ENCODE measurements around the gene NIPA2. TPM values are rescaled to one million over a fixed set of nuclear protein-coding genes. Genes with fewer than 3 reads are reported as not detected.
A peak's percentile ranks its signal among the peaks of the same experiment; 100 is the strongest.

Gene NIPA2
- total RNA-seq, 1 donor from 2014 or later, result 79.3 TPM

- H3K27me3 Mint-ChIP-seq, result no peaks in the 10 kb centered on the region
- peaks cover under 1% of the 10 kb centered on the region for H3K4me1 Mint-ChIP-seq
- no peak overlapping the region for H3K27ac Mint-ChIP-seq
- intact Hi-C loops (cut with micrococcal nuclease), result no loop called here
- no peak overlapping the region for H3K4me3 Mint-ChIP-seq
- no peaks in the 10 kb centered on the region for H3K9me3 Mint-ChIP-seq
- DNase-seq, result no peak
- H3K36me3 Mint-ChIP-seq (ENCODE audit: low read depth), result no peaks in the 10 kb centered on the region
Measured at GRCh38 chr15:22890296-22890695, 51.8 kb downstream of the NIPA2 start.

DNA sequence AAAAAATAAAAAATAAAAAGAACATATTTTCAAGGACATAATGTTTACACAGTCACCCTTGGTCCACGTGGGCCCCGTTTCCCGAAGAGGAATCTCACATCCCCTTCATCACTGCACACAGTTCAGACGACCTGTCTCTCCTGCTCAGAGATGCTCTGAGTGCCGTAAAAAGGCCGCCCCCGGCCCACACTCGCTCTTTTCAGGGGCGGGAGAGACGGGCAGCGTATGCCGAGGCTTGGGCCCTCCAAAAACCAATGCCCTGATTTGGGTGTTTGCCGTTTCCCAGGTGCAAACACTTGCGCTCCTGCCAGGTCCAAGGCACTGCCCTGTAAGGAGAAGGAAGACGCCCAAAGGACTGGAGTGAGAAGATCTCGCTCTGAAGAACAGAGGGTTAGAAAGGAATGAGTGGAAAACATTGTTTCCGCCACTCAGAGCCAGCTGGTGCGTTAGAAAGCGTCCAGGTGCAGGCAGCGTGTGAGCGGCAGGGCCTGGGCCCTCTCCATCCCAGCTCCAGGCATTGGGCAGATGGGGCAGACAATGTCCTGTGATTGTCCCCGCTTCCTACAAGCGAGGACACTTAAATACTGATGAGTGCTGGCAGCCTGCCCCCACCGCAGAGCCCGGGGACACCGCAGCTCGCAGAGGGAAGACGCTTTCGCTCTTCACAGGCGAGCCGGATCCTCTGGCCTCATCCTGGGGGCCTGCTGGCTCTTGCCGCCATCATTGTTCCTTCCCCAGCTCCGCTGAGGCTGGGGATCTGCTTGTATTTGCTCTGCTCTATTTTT, 53.2 kb downstream of the NIPA2 start:
- Mint-ChIP-seq H3K36me3 (ENCODE audit: low read depth) (no peaks in the 10 kb centered on the region), H3K4me1 (peaks cover 4% of the 10 kb centered on the region), H3K27me3 (no peaks in the 10 kb centered on the region), H3K4me3 (no peak overlapping the region), H3K9me3 (no peaks in the 10 kb centered on the region), H3K27ac (no peak overlapping the region)
- intact Hi-C loops (cut with micrococcal nuclease), result no loop called here
- no peak for DNase-seq

DNA sequence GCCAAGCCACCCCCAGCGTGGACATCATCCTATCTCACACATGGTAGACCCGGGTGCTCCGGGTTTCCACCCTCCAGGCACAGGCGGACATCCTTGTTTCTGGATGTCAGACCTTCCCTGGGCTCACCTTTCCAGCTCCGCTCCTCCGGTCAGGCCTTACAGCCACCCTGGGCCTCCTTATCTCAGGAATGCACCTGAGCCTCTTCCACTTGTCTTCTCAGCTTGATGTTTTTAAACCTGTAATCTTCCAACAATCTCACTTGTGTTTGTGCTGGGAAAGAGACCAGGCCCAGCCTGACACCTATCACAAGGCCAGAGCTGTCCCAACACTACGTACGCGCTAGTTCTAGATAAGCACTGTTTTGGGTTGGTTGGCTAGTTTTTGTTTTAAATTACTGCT, 53.9 kb downstream of the NIPA2 start:
- no peak for DNase-seq
- no peaks in the 10 kb centered on the region for H3K27me3 Mint-ChIP-seq
- intact Hi-C loops (cut with micrococcal nuclease), result no loop called here

DNA sequence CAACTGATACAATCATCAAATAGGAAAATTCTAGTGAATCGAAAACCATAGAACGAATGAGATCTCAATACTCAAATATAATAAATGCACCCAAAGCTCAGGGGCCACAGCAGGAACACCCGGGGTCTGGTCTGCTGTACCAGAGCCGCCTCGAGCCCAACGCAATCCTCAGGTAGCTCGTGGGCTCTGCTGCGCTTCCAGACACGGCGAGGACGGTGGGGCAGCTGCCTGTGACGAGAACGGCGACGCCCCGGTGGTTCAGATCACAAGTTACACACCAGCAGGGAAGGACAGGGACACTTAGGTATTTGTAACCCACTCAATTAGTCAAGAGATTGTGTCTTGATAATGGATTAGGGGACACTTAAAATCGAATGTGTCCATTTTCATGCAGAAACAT, 54.6 kb downstream of the NIPA2 start:
- Mint-ChIP-seq H3K4me1 (peaks cover 4% of the 10 kb centered on the region), H3K9me3 (no peaks in the 10 kb centered on the region), H3K36me3 (ENCODE audit: low read depth) (peaks cover 5% of the 10 kb centered on the region), H3K27ac (no peak overlapping the region), H3K4me3 (no peak overlapping the region), H3K27me3 (no peaks in the 10 kb centered on the region)
- no peak for DNase-seq
- intact Hi-C loops (cut with micrococcal nuclease), result no loop called here

More for the DNA sequence above, 53.9 kb downstream of the NIPA2 start:
- Mint-ChIP-seq H3K4me1 (peaks cover 4% of the 10 kb centered on the region), H3K27ac (no peak overlapping the region), H3K36me3 (ENCODE audit: low read depth) (peaks cover 3% of the 10 kb centered on the region), H3K9me3 (no peaks in the 10 kb centered on the region), H3K4me3 (no peak overlapping the region)

DNA sequence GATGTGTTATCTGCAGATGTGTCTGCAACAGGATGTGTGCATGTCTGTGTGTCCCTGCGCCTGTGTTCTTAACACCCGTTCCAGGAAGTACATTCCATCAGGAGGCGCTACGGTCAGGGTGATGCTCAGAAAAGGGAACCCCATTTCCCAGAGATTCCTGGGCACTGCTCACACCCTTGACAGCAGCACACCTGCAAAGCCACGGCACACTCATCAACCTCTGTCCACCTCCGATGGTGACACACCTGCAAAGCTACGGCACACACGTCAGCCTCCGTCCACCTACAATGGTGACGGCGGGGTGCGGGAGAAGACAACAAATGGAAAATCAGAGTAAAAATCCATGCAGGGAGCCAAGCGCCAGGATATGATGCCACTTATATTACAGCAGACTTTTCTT, 55.4 kb downstream of the NIPA2 start:
- Mint-ChIP-seq H3K4me1 (peaks cover 4% of the 10 kb centered on the region), H3K4me3 (no peak overlapping the region), H3K9me3 (no peaks in the 10 kb centered on the region), H3K27ac (no peak overlapping the region), H3K27me3 (no peaks in the 10 kb centered on the region), H3K36me3 (ENCODE audit: low read depth) (peaks cover 5% of the 10 kb centered on the region)
- DNase-seq, result no peak
- intact Hi-C loops (cut with micrococcal nuclease), result no loop called here

GRCh38 chr15:22895465-22896190, 57.2 kb downstream of the NIPA2 start:
- H3K36me3 Mint-ChIP-seq (ENCODE audit: low read depth), result peaks cover 10% of the 10 kb centered on the region
- H3K4me3 Mint-ChIP-seq, result no peak overlapping the region
- intact Hi-C loops (cut with micrococcal nuclease), result no loop called here
- H3K4me1 Mint-ChIP-seq, result peaks cover 4% of the 10 kb centered on the region
- DNase-seq, result peak; percentile 67
- no peaks in the 10 kb centered on the region for H3K27me3 Mint-ChIP-seq
- no peaks in the 10 kb centered on the region for H3K9me3 Mint-ChIP-seq
- H3K27ac Mint-ChIP-seq, result no peak overlapping the region

- Mint-ChIP-seq H3K4me1 (no peaks in the 10 kb centered on the region), H3K9me3 (no peaks in the 10 kb centered on the region), H3K36me3 (ENCODE audit: low read depth) (peaks cover 18% of the 10 kb centered on the region), H3K4me3 (no peak overlapping the region), H3K27me3 (no peaks in the 10 kb centered on the region), H3K27ac (no peak overlapping the region)
- intact Hi-C loops (cut with micrococcal nuclease), result no loop called here
- DNase-seq, result no peak
Measured at GRCh38 chr15:22902046-22902445, 63.6 kb downstream of the NIPA2 start.

DNA sequence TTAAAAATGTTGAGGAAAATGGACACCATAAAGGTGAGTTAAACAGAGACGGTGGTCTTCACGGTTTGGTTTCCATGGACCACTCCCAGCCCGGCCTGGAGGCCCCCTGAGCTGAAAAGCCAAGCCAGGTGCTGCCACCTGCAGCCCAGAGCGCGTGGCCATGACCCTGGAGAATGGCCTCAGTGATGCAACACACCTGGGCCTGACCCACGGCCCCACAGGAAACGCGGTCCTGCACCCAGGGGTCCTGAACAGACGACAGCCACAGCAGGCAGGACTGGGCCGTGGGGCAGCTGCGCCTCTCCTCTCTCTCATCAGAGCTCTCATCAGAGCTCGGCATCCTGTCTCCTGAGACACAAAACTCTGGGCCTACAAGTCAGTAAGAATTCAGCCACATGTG, 64.1 kb downstream of the NIPA2 start:
- no peaks in the 10 kb centered on the region for H3K4me1 Mint-ChIP-seq
- intact Hi-C loops (cut with micrococcal nuclease), result no loop called here
- H3K36me3 Mint-ChIP-seq (ENCODE audit: low read depth), result peaks cover 15% of the 10 kb centered on the region
- no peaks in the 10 kb centered on the region for H3K27me3 Mint-ChIP-seq
- H3K27ac Mint-ChIP-seq, result no peak overlapping the region
- no peak for DNase-seq
- H3K9me3 Mint-ChIP-seq, result no peaks in the 10 kb centered on the region
- no peak overlapping the region for H3K4me3 Mint-ChIP-seq

- intact Hi-C loops (cut with micrococcal nuclease), result no loop called here
- Mint-ChIP-seq H3K9me3 (no peaks in the 10 kb centered on the region), H3K4me3 (no peak overlapping the region), H3K27me3 (no peaks in the 10 kb centered on the region), H3K4me1 (no peaks in the 10 kb centered on the region), H3K27ac (no peak overlapping the region), H3K36me3 (ENCODE audit: low read depth) (peaks cover 16% of the 10 kb centered on the region)
- no peak for DNase-seq
Measured at GRCh38 chr15:22902981-22903380, 64.5 kb downstream of the NIPA2 start.

DNA sequence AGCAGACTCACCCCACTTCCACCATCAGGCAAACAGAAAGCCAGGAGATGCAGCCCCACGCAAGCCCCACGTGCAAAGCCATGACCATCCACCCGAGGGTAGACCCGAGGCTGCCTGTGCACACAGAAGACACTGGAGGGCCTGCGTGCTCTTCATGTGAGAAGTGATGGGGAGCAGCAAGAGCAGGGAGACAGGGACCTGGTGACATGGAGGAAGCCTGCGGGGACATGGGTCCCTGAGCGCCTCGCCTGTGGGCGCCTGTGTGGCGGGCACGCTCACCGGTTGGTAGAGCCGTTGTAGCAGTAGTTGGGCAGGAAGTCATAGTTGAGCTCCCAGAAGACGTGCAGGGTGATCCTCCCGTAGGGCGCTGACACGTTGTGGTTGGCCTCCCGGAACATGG, 65.0 kb downstream of the NIPA2 start:
- no peaks in the 10 kb centered on the region for H3K27me3 Mint-ChIP-seq
- no peaks in the 10 kb centered on the region for H3K9me3 Mint-ChIP-seq

DNA sequence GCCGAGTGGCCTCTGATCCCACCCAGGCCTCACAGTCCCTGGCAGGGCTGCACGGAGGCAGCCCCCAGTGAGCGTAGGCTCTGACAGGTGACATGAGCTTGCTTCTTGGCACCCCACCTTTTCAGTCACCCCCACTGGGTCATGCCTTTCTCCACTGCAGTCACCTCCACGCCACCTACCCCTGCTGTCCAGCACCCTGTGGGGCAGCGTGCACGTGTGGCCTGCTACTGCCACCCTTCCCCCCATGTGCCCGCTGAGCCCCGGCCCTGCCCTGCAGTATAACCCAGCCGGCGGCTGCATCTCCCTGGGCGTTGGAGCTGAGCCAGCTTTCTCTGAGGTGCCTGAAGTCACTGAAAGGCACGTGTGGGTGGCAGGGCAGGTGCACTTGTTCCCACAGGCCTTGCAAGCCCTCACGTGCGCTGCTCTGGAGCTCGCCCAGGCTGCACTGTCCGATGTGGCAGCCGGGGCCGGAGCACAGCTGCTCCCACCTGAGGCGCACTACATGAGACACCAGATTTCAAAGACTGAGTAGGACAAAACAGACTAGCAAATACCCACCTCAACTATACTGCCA, 65.6 kb downstream of the NIPA2 start:
- Mint-ChIP-seq H3K27me3 (no peaks in the 10 kb centered on the region), H3K4me1 (no peaks in the 10 kb centered on the region), H3K4me3 (no peak overlapping the region), H3K36me3 (ENCODE audit: low read depth) (peaks cover 23% of the 10 kb centered on the region), H3K9me3 (no peaks in the 10 kb centered on the region), H3K27ac (no peak overlapping the region)
- intact Hi-C loops (cut with micrococcal nuclease), result no loop called here
- DNase-seq, result no peak

More for the DNA sequence above, 65.0 kb downstream of the NIPA2 start:
- Mint-ChIP-seq H3K4me1 (no peaks in the 10 kb centered on the region), H3K36me3 (ENCODE audit: low read depth) (peaks cover 19% of the 10 kb centered on the region), H3K27ac (no peak overlapping the region), H3K4me3 (no peak overlapping the region)
- no peak for DNase-seq
- intact Hi-C loops (cut with micrococcal nuclease), result no loop called here

DNA sequence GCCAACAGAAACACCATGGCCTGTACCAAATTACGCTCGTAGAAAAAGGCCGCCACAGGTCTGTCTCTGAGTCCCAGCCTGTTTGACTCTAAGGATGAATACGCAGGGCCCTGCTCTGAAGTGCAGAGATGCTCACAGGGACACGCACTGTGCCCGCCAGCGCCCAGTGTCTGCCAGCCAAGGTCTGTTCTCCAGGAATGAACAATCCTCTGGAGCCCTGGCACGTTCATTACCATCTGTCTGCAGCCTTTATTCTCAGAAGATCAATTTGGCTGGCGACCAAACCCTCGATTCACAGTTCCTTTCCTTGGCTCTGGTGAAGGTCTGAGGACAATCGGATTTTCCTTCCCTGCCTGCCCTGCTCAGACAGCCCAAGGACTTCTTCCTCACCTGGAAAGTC, 66.3 kb downstream of the NIPA2 start:
- H3K27ac Mint-ChIP-seq, result no peak overlapping the region
- H3K4me1 Mint-ChIP-seq, result no peaks in the 10 kb centered on the region
- H3K27me3 Mint-ChIP-seq, result no peaks in the 10 kb centered on the region
- intact Hi-C loops (cut with micrococcal nuclease), result no loop called here
- peaks cover 24% of the 10 kb centered on the region for H3K36me3 Mint-ChIP-seq (ENCODE audit: low read depth)
- H3K9me3 Mint-ChIP-seq, result no peaks in the 10 kb centered on the region
- no peak for DNase-seq
- no peak overlapping the region for H3K4me3 Mint-ChIP-seq

- H3K9me3 Mint-ChIP-seq, result no peaks in the 10 kb centered on the region
- H3K36me3 Mint-ChIP-seq (ENCODE audit: low read depth), result peaks cover 25% of the 10 kb centered on the region
- DNase-seq, result no peak
- H3K4me3 Mint-ChIP-seq, result no peak overlapping the region
- intact Hi-C loops (cut with micrococcal nuclease), result no loop called here
- no peaks in the 10 kb centered on the region for H3K4me1 Mint-ChIP-seq
- no peak overlapping the region for H3K27ac Mint-ChIP-seq
- no peaks in the 10 kb centered on the region for H3K27me3 Mint-ChIP-seq
Measured at GRCh38 chr15:22907161-22907950, 68.9 kb downstream of the NIPA2 start.

- H3K4me1 Mint-ChIP-seq, result no peaks in the 10 kb centered on the region
- no peaks in the 10 kb centered on the region for H3K27me3 Mint-ChIP-seq
- H3K9me3 Mint-ChIP-seq, result no peaks in the 10 kb centered on the region
- H3K27ac Mint-ChIP-seq, result no peak overlapping the region
- intact Hi-C loops (cut with micrococcal nuclease), result no loop called here
- no peak for DNase-seq
- H3K4me3 Mint-ChIP-seq, result no peak overlapping the region
- peaks cover 22% of the 10 kb centered on the region for H3K36me3 Mint-ChIP-seq (ENCODE audit: low read depth)
Measured at GRCh38 chr15:22908830-22909229, 70.4 kb downstream of the NIPA2 start.
